HUDEP-2 (cell line): ENCODE results near the gene SDC3.

Source experiments
- DNase-seq, 76 experiments: peaks; one replicate each; lab custom pipeline; 2025; ENCODE audit not compliant: unreplicated experiment in 76 of 76; lab: John Stamatoyannopoulos, UW

SDC3 gene

DNA sequence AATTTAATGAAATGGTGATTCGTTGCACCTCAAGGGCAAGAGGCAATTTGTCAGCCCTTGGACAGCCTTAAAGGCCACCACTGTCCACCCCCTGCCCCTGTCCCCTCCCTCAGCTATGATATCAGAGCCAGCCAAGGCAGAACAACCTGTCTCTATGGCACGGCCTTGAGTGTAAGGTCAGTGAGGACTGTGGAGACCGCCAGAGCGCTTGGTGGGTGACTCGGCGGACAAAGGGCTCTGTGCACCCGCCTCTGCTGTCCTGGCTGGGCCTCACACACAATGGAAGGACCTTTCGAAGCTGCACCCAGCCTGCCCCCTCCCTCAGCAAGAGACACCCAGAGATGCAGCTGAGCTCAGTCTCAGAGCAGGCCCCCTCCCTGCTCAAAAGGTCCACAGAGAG is 50.6 kb downstream of the SDC3 start:
- DNase-seq: no peak

DNA sequence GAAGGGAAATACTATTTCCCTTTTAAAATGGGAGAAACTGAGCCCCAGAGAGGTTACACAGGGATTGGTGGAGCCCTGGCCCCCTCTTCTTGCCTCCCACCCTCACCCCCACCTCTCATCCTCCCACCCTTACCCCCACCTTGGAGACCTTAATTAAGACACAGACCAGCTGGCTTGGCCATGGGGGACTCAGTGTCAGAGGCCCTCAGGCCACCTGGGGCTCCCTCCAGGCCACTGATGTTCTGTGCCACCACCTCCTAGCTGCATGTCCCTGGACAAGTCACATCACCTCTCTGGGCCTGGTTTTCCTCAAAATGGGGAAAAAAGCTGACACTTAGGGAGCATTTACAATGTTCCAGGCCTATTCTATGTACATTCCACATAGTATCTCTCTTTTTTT is 51.5 kb downstream of the SDC3 start:
- no peak for DNase-seq

DNA sequence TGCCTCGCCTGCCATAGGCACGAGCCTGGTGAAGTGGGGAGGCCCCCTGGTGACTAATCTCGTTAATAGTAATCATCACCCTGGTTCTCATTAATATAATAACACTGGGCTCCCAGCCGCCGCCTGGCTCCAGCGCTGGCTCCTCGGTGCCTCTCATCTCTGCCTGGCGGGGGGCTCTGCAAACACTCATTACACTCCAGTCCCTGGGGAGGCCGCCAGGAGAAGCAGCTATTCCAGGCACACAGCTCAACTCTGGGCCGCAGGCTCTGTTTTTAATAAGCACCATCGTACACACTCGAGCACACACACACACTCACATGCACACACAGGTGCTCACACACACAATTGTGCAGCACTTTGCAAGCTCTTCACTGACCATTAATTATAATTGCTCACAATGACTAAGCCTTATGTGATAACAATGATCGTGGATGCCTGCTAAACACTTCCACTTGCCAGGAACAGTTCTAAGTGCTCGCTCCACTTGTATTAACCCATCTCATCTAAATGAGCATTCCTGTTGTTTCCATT is 52.2 kb downstream of the SDC3 start:
- no peak for DNase-seq

DNA sequence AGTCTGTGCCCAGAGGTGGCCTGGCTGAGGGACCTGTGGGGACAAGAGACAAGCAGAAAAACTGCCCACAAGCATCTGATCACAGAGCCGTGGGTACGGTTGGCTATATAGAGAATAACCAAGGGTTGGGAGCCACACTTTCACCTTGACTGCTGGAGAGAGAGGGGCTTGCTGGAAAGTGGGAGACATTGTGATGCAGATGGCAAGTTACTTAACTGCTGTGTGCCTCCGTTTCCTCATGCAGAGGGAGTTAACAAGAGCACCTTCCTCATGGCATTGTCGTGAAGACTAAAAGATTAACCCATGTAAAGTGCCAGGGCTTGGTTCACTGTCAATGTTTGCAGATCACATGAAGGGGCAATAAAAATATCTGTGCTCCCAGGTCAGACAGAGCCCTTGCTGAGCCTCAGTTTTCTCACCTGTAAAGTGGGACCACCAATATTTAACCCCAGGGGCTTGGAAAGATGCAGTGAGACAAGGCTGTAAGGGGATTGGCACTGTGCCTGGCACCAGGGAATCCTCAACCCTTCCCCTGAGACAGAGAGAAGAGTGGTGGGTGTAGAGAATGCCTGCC is 52.8 kb downstream of the SDC3 start:
- DNase-seq: no peak

DNA sequence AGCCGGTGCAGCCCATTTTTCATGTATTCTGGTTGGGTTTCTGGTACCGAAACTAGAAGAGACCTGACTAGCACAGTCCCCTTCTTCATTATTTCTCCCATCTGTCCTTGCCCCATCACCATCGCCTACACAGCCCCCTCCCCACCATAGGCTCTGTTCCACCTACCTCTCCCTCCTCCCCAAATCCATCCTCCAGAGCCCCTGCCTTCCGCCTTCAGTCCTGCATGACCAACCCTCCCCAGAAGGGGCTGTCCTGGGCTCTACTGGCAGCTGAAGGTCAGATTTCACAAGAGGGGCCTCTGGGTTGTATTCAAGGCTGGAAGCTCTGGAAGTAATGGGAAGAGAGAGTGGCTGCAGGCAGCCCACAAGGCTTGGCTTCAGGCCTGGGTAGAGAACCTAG is 55.2 kb downstream of the SDC3 start:
- DNase-seq: no peak

DNA sequence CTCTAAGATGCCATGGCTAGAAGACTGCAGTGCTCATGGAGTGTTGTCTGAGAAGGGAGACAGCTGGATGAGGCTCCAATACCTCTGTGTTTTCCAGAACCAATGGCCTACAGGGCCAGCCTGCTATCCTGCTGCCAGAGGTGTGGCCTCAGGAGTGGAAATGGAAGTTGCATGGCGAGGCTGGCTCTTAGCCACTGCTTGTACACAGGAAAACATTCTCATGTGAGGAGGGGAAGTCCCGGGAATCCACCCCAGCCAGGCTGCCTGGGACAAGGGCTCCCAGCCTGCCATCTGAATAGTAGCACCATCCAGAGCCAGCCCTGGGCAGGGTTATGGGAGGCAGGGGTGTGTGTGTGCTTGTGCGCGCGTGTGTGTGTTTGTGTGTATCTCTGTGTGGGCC is 56.5 kb downstream of the SDC3 start:
- DNase-seq: no peak

DNA sequence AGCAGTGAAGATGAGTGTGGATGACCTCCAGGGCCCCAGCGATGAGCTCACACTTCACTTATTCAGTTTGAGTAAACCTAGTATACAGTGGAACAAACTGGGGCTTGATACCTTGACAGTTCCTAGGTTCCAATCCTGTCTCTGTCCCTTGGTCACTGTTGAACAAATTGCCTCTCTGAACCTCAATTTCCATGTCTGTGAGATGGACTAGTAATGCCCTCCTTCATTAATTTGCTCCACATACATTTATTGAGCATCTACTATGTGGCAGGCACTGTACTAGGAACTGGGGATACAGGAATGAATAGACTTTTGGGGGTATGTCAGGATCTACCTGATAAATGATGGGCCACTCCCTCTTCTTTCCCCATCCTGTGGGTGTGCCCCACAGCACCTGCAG is 57.3 kb downstream of the SDC3 start:
- DNase-seq: no peak

DNA sequence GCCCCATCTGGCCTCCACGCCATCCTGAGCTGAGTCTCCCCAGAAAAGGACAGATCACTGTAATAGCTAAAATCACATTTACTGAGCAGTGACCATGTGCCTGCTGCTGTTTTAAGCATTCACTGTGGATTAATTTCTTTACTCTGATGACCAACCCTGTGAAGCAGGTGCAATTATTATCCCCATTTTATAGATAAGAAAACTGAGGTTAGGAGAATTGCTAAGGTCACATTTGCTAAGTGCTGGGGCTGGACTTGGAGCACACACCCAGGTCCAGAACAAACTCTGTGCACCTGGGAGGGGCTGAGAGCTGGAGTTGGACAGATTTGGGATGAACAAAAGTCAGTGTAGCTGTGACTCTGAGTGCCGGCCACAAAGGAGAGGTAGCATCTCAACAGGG is 58.0 kb downstream of the SDC3 start:
- DNase-seq: no peak

DNA sequence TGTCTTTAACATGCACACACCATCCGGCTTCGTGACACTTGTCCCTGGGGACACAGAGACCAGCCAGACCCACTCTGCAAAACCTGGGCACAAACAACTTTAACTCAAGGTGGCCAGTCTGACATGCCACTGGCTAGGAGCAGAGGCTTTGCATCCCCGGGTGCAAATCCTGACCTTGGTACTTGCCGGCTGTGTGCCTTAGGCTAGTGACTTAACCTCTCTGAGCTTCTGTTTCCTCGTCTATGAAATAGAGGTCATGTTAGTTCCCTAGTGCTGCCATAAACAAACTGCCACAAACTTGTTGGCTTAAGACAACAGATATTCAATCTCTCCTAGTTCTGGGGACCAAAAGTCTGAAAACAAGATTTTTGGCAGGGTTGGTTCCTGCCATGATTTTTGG is 60.4 kb downstream of the SDC3 start:
- DNase-seq: no peak

DNA sequence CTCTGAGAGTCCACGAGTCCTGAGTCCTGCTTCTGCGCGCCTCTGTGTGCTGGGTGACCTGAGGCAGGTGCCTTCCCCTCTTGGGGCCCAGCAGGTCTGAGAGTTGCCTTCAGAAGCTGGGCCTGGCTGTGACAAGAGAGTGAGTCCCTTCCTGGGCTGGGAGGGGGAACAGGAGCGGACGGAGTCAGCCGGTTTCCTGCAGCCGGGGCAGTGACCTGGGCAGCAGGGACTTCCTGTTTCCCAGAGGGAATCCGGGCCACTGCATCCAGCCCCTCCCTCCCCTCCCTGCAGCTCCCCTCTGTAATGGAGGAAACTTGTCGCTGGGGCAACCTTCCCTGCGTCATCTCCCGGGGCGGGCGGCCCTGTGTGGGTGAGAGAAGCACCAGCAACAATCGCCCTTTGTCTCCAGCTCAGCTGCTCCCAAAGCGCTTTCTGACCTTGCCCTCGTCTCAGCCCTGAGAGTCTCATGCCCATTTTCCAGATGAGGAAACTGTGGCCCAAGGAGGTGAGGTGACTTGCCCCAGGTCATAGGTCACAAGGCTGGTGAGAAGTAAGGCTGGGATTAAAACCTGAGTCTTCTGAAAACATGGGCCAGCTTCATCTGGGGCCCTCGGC is 61.1 kb downstream of the SDC3 start:
- no peak for DNase-seq

DNA sequence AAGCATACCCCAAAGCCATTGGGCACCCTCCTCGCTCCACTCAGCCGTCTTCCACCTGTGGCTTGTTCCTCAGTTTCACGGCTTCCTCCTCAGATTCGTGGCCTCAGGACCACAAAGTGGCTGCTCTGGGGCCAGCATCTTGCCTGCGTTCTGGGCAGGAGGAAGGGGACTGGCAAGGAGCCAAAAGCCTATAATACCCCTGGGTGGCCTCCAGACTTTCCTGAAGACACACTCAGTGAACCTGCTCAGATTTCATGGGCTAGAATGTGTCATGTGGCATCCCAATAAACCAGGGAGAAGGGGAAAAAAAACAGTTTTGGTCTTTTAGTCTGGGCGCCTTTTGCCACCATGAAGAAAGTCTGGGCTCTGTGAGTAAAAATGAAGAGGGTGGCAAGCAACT is 62.0 kb downstream of the SDC3 start:
- no peak for DNase-seq

DNA sequence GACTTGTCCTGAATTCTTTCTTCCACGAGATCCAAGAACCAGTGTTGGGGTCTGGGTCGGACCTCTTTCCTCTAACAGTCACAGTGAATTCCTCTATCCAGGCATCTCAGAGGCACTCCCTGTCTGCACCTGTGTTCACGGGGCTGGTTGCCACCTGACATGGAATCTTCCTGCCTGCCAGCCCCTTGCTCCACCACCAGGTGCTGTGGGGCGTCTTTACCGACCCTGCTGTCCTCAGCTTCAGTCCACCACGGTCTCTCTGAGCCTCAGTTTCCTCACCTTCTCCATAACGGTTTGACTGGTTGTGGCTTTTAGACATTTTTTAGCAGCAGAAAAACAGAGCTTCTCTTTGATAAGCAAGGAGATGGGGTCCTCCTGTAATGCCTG is 62.7 kb downstream of the SDC3 start:
- no peak for DNase-seq

DNA sequence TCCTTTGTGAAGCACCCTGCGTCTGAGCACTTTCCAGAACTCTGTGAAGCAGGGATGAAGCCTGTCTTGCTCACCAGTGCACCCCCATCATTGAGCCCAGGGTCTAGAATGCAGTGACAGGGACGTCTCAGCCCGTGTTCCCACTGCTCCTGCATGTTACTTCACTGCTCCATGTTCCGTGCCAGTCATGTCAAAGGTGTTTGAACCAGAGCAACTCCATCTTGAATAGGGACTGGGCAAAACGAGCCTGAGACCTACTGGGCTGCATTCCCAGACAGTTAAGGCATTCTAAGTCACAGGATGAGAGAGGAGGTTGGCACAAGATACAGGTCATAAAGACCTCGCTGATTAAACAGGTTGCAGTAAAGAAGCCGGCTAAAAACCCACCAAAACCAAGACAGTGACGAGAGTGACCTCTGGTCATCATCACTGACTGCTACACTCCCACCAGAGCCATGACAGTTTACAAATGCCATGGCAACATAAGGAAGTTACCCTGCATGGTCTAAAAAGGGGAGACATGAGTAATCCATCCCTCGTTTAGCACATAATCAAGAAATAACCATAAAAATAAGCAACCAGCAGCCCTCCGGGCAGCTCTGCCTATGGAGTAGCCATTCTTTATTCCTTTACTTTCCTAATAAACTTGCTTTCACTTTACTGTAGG is 63.2 kb downstream of the SDC3 start:
- no peak for DNase-seq

DNA sequence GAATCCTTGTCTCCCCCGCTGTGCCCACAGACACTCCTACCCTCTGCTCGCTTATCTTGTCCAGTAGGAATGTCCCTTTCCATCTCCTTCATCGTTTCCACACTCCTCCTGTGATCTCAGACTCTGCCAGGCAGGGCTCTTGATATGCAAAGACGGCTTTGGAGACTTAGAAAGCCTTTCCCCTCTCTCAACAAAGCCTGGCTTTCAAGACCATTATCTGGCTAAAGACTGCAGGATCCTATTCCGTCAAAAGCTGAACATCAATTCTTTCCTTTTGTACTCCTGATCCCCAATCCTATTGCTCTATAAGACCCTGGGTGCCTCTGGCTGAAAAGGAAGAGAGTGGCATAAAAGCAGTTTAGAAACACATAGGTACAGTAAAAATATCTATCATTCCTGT is 63.9 kb downstream of the SDC3 start:
- DNase-seq: no peak

DNA sequence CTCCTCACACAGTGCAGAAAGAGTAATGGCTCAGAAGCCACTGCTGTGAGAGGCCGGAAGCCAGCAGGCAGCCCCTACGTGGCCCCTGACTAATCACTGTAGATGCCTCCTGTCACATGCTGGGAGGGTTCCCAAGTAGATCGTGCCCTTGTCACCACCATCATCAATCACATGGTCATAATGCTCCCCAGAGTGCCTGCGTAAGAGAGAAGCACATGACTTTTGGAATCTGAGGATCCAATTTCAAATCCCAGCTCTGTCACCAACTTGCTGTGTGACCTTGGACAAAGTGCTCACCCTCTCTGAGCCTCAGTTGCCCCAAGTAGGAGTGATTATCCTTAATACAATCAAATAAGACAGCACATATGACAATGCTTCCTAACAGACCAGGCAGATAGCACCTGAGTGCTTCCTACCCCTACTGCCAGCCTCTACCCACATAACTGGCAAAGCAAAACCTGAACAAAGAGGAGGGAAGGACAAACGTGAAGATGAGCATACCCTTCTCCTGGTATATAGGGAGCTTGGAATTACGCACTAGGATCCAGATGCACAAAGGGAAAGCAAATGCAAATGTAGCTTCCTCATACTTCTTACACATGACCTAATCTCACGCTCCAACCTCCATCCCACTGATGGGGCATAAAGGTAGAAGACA is 65.7 kb downstream of the SDC3 start:
- DNase-seq: no peak

DNA sequence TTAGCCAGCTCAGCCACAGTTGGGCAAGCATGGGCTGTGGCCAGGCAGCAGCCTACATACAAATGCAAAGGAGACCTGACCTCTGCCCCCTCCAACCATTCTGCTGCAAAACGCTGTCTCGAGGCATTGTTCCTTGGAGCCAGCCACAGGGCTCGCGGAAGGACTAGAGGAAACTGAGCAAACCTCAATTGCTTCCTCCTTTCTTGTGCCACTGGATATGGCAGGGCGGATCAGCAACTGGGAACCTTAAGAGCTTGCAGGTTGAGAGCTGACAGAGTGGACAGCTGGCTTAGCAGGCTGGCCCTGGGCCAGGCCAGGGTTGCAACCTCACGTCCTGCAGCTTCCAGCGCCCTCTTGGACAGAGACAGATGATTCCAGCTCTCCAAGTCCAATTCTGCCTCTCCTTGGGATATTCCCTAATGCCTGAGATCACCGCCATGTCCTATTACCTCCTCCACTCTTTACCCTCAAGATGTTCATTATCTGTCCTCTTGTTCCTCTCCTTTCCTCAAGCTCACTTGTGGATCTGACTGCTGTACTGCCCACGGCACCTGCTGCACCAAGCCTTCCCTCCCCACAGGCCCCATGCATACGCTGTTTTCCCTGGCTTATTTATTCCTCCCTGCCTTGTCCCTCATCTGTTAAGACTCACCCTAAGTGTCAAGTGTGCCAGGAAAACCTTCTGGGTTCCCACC is 67.5 kb downstream of the SDC3 start:
- no peak for DNase-seq

DNA sequence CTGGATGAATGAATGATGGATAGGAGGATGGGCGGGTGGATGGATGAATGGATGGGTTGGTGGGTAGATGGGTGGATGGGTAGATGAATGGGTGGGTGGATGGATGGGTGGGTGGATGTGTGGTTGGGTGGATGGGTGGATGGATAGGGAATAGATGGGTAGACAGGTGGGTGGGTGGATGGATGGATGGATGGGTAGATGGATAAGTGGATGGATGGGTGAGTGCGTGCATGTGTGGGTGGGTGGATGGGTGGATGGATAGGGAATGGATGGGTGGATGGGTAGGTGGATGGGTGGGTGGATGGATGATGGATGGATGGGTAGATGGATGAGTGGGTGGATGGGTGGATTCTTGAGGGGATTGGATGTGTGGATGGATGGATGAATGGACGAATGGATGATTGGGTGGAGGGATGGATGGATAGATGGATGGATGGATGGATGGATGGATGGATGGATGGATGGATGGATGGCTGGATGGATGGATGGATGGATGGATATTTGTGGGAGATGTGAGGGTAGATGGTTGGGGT is 68.7 kb downstream of the SDC3 start:
- no peak for DNase-seq

DNA sequence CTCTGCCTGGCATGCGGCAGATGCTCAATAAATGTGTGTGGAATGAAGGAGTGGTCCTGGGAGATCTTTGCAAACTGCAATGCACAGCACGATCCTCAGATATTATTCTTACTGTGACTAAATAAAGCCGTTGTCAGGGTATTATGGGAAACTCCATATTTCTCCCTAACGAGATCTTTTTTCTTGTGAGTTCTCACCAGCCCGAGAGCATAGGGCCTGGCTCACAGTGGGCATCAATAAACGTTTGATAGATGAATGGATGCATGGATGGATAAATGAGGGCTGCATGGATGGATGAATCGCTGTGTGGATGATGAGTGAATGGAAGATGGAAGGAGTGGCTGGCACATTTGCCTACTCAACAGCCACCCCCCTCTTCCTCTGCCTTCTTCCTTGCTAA is 69.6 kb downstream of the SDC3 start:
- no peak for DNase-seq

DNA sequence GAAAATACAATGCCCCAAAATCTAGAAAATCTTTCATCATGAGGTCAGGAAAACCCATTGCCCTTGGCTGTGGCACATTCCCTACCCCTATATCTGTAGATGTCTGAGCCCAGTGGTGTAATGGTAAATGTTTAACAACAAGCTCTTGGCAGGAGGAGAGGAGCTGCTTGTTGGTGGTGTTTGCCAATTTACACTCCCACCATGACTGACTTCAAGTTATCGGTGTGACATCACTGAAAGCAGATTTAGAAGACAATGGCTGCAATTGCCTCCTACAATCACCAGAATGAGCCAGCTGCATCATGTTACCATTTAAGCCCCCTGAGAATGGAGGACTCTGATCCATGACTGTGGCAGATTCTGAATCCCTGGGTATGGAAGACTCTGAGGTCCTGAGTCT is 70.9 kb downstream of the SDC3 start:
- no peak for DNase-seq

DNA sequence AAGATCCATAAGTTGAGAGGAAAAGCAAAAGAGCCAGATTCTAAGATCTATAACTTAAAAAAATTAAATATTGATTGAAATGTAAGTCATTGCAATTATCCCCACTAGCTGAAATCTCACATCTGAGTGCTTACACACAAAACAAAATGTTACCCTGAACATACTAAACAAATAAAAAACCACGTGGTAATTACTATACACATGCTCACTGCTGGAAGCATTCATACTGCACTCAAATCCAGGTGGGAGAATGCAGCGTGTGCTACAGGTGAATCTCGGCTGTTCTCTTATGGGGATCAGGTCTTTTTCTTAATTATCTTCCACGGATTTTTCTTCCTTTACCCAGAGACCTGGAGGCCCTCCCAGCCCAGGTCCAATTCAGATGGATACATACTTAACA is 74.3 kb downstream of the SDC3 start:
- DNase-seq: no peak

DNA sequence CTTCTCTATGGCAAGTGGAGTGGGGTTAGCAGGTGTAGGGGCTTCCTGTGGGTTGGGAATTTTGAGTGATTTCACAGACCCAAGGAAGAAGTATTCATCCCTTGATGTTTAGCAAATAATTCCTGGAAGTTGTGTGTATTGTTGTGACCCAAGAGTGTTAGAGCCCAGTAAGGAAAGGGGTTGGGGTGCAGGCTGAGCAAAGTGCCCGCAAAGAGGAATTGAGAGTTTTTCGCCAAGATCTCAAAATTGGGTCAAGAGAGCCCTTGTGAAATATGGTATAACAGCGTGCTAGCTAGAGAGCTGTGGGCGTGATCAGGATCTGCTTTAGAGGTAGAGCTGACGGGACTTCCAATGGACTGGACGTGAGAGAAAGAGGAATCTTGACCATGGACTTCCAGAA is 78.0 kb downstream of the SDC3 start:
- DNase-seq: no peak
